GM12801 (cell line): ENCODE results near the gene PEAK3.

Experiments
- TF ChIP-seq, protein P1 (sequence below): IDR thresholded peaks from one replicate; pipeline ENCODE4 v1.5.1; 2011; ENCODE audit warnings: control low read depth; ENCODE audit not compliant: insufficient read length; ENCODE audit errors: extremely low read depth

PEAK3 gene

DNA sequence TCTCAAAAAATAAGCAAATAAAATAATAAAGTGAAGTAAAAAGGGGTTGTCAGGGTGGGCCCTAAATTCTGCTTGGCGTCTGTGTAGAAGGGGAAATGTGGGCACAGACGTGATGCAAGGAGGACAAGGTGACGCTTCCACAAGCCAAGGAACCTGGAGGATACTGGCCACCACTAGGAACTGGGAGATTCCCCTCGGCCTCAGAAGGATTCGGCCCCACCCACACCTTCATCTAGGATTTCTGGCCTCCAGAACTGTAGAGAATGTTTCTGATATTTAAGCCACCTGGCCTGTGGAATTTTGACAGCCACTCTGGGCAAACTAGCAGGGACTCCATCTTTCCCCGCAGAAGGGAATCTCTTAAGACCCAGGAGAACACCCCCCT lies 47.0 kb downstream of the PEAK3 start:
- TF ChIP-seq, protein P1, sequence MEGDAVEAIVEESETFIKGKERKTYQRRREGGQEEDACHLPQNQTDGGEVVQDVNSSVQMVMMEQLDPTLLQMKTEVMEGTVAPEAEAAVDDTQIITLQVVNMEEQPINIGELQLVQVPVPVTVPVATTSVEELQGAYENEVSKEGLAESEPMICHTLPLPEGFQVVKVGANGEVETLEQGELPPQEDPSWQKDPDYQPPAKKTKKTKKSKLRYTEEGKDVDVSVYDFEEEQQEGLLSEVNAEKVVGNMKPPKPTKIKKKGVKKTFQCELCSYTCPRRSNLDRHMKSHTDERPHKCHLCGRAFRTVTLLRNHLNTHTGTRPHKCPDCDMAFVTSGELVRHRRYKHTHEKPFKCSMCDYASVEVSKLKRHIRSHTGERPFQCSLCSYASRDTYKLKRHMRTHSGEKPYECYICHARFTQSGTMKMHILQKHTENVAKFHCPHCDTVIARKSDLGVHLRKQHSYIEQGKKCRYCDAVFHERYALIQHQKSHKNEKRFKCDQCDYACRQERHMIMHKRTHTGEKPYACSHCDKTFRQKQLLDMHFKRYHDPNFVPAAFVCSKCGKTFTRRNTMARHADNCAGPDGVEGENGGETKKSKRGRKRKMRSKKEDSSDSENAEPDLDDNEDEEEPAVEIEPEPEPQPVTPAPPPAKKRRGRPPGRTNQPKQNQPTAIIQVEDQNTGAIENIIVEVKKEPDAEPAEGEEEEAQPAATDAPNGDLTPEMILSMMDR = no peak

DNA sequence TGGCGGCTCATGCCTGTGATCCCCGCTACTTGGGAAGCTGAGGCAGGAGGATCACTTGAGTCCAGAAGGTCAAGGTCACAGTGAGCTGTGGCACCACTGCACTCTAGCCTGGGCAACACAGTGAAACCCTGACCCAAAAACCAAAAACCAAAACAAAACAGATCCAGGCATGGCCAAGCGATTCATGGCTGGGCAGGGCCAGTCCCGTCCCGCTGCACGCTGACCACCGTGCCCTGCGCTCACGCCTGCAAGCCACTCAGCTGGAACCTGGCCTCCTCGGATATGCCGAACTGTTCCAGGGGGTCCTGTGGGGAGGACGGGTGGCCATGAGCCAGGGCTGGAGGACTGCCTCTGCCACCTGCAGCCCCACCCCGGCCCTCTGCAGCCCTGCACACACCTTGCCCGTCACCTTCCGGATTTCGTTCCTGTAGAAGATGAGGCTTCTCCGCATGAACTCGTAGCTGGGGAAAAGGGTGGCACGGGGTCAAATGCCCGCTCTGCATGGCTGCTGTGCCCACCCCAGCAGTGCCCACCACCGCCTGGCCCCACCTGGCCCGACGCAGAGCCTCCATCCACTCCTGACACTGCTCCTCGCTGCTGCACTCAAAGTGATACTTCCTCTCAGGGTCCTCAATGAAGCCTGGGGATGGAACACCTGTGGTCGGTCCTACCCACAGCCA lies 48.2 kb downstream of the PEAK3 start:
- TF ChIP-seq, protein P1 = no peak

DNA sequence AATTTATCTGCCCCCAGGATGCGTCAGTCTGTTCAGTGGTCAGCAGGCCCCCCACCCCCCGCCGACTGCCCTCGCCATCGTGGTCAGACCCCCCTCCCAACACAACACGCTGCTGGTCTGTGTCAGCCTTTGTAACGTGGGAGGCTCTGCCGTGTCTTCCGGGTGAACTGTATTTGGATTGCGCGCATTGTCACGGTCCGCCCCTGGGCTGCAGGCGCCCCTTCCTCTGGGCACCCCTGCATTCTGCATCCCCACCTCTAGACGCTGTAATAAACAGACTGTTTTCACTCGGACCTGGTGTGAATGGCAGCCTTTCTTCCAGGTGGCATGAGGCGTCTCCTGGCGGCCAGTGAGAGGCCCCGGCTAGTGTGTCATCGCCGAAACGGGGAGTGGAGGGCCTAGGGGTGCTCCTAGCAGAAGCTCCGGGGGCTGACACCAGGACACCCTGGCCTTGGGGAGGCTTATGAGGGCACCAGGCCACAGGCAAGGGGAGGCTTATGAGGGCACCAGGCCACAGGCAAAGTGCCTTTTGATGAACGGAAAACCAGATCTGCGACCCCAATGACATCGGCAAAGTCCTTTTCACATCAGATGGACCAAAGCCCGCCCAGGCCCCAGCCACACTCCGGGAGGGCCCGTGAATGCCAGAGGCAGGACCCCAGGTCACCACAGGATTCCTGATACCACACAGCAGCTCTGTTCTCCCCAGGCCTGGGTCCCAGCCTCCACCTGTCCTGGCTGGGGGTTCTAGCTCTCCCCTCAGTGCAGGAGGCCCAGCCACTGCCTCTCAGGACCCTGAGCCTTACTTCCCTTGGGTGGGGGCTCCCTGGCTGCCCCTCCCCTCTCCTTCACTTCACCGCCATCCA lies 49.5 kb downstream of the PEAK3 start:
- TF ChIP-seq, protein P1 = no peak

DNA sequence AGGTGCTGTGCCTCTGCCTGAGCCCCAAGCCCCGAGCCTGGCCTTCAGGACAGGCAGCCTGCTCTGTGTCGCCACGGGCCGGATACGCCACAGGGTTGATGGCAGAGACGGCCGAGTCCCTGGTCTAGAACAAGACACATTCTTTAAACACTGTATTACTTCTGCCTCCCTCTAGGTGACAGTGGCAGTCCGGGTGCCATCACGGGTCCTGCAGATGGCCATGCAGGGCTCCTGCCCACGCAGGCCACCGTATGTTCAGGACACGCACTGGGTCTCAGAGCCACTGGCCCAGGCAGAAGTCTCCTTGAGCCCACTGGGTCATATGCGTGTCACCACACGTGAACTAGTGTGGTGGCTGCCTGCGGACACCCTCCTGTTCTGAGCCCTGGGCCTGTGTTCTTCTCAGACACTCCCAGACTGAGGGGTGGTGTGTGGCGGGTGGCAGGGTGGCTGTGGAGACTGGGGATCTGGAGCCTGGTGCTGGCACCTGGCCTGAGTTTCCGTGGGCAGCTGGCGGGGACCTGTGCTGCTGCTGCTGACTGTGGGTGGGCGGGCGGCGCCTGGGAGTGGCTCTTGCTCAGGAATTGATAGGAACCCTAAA lies 50.3 kb downstream of the PEAK3 start:
- TF ChIP-seq, protein P1 = no peak

DNA sequence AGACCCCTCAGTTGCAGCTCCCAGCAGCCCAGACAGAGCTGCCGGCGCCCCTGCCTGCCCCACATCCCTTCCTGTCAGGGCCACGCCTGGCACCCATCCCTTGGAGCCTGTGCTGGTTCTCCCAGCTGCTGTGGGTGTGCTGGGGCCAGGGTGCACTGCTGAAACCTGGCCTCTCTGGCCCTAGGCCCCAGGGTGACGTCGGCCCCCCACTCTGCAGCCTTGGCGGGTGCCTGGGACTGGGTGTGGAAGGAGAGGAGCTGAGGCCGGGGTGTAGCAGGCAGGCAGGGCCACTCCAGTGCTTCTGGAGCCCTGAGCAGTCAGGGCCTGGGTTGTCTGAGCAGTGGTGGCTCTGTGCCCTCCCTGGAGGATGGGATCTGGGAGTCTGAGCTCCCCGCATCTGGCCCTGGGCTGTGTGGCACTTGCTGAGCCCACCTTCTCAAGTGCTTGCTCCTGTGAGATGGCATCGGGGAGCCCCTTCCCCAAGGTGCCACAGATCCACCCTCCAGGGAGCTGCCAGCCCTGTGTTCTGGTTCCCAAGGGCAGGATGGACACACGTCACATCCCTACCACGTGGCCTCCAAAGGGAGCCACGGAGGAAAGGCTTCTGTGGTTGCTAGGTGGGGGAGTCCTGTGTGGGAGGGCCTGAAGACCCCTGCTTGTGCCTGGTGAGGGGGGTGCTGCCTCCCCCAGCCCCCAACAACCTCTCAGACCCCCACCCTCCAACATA lies 51.0 kb downstream of the PEAK3 start:
- TF ChIP-seq, protein P1 = no peak

DNA sequence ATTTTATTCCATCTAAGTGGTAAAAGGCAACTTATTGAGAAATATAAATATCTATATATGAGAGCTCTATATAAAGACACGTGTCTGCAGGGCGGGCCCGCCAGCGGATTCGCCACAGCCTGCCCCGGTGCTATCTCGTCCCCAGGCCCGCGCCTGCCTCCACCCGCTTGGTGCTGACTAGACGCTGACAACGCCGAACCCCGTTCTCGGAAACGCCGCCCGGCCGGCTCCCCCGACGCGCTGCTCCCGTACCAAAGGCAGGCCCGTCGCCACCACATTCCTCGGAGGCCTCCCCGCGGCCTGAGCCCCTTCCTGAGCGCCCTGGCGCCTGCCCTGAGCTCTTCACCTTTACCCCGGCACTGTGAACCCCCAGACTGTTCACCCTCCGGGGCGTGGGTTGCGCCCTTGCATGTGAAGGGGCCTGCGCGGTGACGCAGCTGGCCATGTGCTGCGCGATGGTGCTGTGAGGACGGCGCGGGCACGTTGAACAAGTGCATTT lies 51.9 kb downstream of the PEAK3 start:
- TF ChIP-seq, protein P1 = no peak
